Measurements from ENCODE around the gene ABCC1. TPM values are rescaled to one million over a fixed set of nuclear protein-coding genes. Genes with fewer than 3 reads are reported as not detected.
A peak's percentile ranks its signal among the peaks of the same experiment; 100 is the strongest.

Gene ABCC1
- total and polyA plus RNA-seq, 2 of the 8 experiments (the other 6 are each of a cell fraction or from before 2014, with no cell fraction given) = 42.6 to 66.8 TPM

GRCh38 chr16:16092925-16093627, 143.7 kb downstream of the ABCC1 start:
- Histone ChIP-seq H3K4ac (replicated peaks; ENCODE audit: insufficient read length, low read depth, low read length) (no peak overlapping the region), H4K91ac (replicated peaks; ENCODE audit: insufficient read length, low read length) (no peak overlapping the region), H2BK5ac (ENCODE audit: low read depth, low read length) (no peak overlapping the region), H3K27me3 (replicated peaks in 1 of 4; ENCODE audit: control insufficient read depth in 3 of 4, extremely low read depth in 1 of 4, insufficient read depth in 3 of 4, low read length in 3 of 4) (no peaks in the 10 kb centered on the region), H3K18ac (ENCODE audit: extremely low read depth, low read length) (no peak overlapping the region), H3K14ac (ENCODE audit: insufficient read length) (no peak overlapping the region), H3K56ac (replicated peaks; ENCODE audit: insufficient read length, low read depth, low read length) (no peak overlapping the region), H3K23me2 (ENCODE audit: low read depth, low read length) (no peaks in the 10 kb centered on the region), H3K9ac (replicated peaks in 1 of 4; ENCODE audit: extremely low read depth in 1 of 4, low read depth in 3 of 4, low read length in 3 of 4) (no peak overlapping the region), H3K4me1 (replicated peaks in 1 of 4; ENCODE audit: control insufficient read depth in 3 of 4, insufficient read depth in 4 of 4, low read length in 3 of 4) (peaks cover 0 to 10% (median 3%) of the 10 kb centered on the region in 4 experiments; a peak in 1 of 7 replicates), H4K8ac (ENCODE audit: extremely low read depth, insufficient read depth, low read length) (no peak overlapping the region), H2BK15ac (ENCODE audit: low read length) (no peak overlapping the region), H3K9me3 (ENCODE audit: insufficient read depth in 2 of 2, low read depth in 1 of 2, low read length in 1 of 2) (no peaks in the 10 kb centered on the region), H3K4me3 (ENCODE audit: extremely low read depth in 1 of 4, insufficient read depth in 2 of 4, low read depth in 3 of 4, low read length in 4 of 4) (peak overlapping the region in 1 of 4 experiments; percentile 1; a peak in 2 of 8 replicates), H3K27ac (ENCODE audit: low read depth, low read length) (no peak overlapping the region), H4K5ac (ENCODE audit: insufficient read length, low read depth, low read length) (no peak overlapping the region), H3K36me3 (ENCODE audit: control insufficient read depth in 2 of 4, insufficient read depth in 4 of 4, low read length in 3 of 4) (peaks cover 5 to 41% (median 11%) of the 10 kb centered on the region in 4 experiments; a peak in 7 of 8 replicates), H3K79me1 (ENCODE audit: low read depth, low read length) (peaks cover 7% of the 10 kb centered on the region), H3K79me2 (ENCODE audit: control insufficient read depth in 1 of 2, insufficient read depth in 2 of 2, low read length in 2 of 2) (no peaks in the 10 kb centered on the region; a peak in 1 of 4 replicates), H3K4me2 (ENCODE audit: insufficient read depth in 1 of 2, low read depth in 2 of 2, low read length in 2 of 2) (peak overlapping the region in 1 of 2 experiments; percentile 18; a peak in 1 of 4 replicates), H2AFZ (ENCODE audit: low read length) (no peak overlapping the region), H4K20me1 (replicated peaks in 1 of 2; ENCODE audit: control insufficient read depth in 1 of 2, insufficient read depth in 2 of 2, low read length in 2 of 2) (peaks cover 1 to 15% of the 10 kb centered on the region in 2 experiments), H2BK20ac (ENCODE audit: low read length) (no peak overlapping the region), H2AK5ac (ENCODE audit: low read depth, low read length) (no peak overlapping the region), H2BK12ac (ENCODE audit: low read depth, low read length) (no peak overlapping the region), H2BK120ac (replicated peaks; ENCODE audit: low read depth, low read length) (no peak overlapping the region), H3K23ac (ENCODE audit: insufficient read length) (no peak overlapping the region)
- DNase-seq (ENCODE audit: low read depth in 1 of 2, low spot score in 2 of 2) (no peak), FAIRE-seq (no peak)
- 93% methylated on average over 9 of the region's 9 CpGs; no CpG with 5 or more reads in 1 of the 2 experiments for WGBS, 2 experiments (ENCODE audit: extremely low coverage in 1 of 2, insufficient coverage in 1 of 2, insufficient read length in 1 of 2, insufficient replicate concordance in 2 of 2, low coverage in 1 of 2, low lambda C conversion rate in 2 of 2, missing lambda C conversion rate in 1 of 2)
- CTCF ChIA-PET (ENCODE audit: partially characterized antibody) = interaction anchor here (0.9 to 2.2 kb wide), 3 partner anchors 11 to 67 kb away, joined by 3 to 13 read pairs (median 3); no protein-coding TSS in a partner anchor
- peak; percentile 97 for TF ChIP-seq KDM1A (IDR thresholded peaks at IDR 0.05; ENCODE audit: borderline replicate concordance, low read length)
- no peak for TF ChIP-seq GTF2F1 (IDR thresholded peaks at IDR 0.05; ENCODE audit: borderline replicate concordance, low read depth, low read length)
- no peak for TF ChIP-seq KDM5A (IDR thresholded peaks at IDR 0.05; ENCODE audit: low read length)
- TF ChIP-seq HDAC6 (IDR thresholded peaks at IDR 0.05; ENCODE audit: low read depth, low read length) = no peak
- peak in 1 of 2 experiments; percentile 86; a peak in 1 of 4 replicates for TF ChIP-seq HDAC2 (IDR thresholded peaks at IDR 0.05; ENCODE audit: borderline replicate concordance in 1 of 2, low read depth in 2 of 2, low read length in 2 of 2)
- TF ChIP-seq POLR2A (IDR thresholded peaks at IDR 0.05; ENCODE audit: control extremely low read depth in 1 of 2, low read depth in 2 of 2, low read length in 2 of 2) = no peak
- TF ChIP-seq EP300 (IDR thresholded peaks at IDR 0.05; ENCODE audit: borderline replicate concordance in 1 of 2, low read depth in 2 of 2, low read length in 2 of 2) = no peak
- POLR2A ChIA-PET (ENCODE audit: partially characterized antibody) = no interaction called here
